Measurements from ENCODE around the gene USP48.

USP48 gene

GRCh38 chr1:21736011-21736410 is 46.9 kb downstream of the USP48 start:
- no peaks in the 10 kb centered on the region for H3K9me3 ChIP-seq (ENCODE audit: insufficient read depth, low read depth, low read length)
- H2AFZ ChIP-seq (ENCODE audit: low read length) = no peak overlapping the region
- H3F3A ChIP-seq (ENCODE audit: low read depth) = no peaks in the 10 kb centered on the region
- H3K36me3 ChIP-seq (ENCODE audit: insufficient read depth, low read length) = peaks cover 64% of the 10 kb centered on the region; the same call in 1 of the 2 replicates
- no peaks in the 10 kb centered on the region for H4K20me1 ChIP-seq (ENCODE audit: insufficient read depth, low read length, poor library complexity, severe bottlenecking)
- H3K9me2 ChIP-seq (replicated peaks; ENCODE audit: low read depth, low read length) = no peaks in the 10 kb centered on the region
- no peak overlapping the region for H3K4me3 ChIP-seq (ENCODE audit: low read length, poor library complexity, severe bottlenecking)
- H3K9ac ChIP-seq (ENCODE audit: low read depth, low read length, poor library complexity, severe bottlenecking) = no peak overlapping the region
- no peaks in the 10 kb centered on the region for H3K27me3 ChIP-seq (ENCODE audit: insufficient read depth, low read length, poor library complexity, severe bottlenecking)
- TF ChIP-seq CTCF (conservative IDR thresholded peaks at IDR 0.05; ENCODE audit: low read length) (no peak), EZH2phosphoT487 (IDR thresholded peaks at IDR 0.05; ENCODE audit: borderline replicate concordance) (no peak)
- H3K79me2 ChIP-seq (ENCODE audit: insufficient read depth, low read length) = no peaks in the 10 kb centered on the region
- H3K4me2 ChIP-seq (ENCODE audit: low read depth, low read length, poor library complexity, severe bottlenecking) = no peak overlapping the region
- no peaks in the 10 kb centered on the region for H3K4me1 ChIP-seq (ENCODE audit: insufficient read depth, low read length, poor library complexity, severe bottlenecking)

GRCh38 chr1:21734526-21734925 is 48.4 kb downstream of the USP48 start:
- TF ChIP-seq EZH2phosphoT487 (IDR thresholded peaks at IDR 0.05; ENCODE audit: borderline replicate concordance) (no peak), CTCF (conservative IDR thresholded peaks at IDR 0.05; ENCODE audit: low read length) (no peak)

GRCh38 chr1:21732664-21733063 is 50.3 kb downstream of the USP48 start:
- H3K9ac ChIP-seq (ENCODE audit: low read depth, low read length, poor library complexity, severe bottlenecking) = no peak overlapping the region
- no peak overlapping the region for H2AFZ ChIP-seq (ENCODE audit: low read length)
- TF ChIP-seq CTCF (conservative IDR thresholded peaks at IDR 0.05; ENCODE audit: low read length) (no peak), EZH2phosphoT487 (IDR thresholded peaks at IDR 0.05; ENCODE audit: borderline replicate concordance) (no peak)
- peaks cover 76% of the 10 kb centered on the region for H3K36me3 ChIP-seq (ENCODE audit: insufficient read depth, low read length)
- no peaks in the 10 kb centered on the region for H4K20me1 ChIP-seq (ENCODE audit: insufficient read depth, low read length, poor library complexity, severe bottlenecking)
- no peaks in the 10 kb centered on the region for H3K9me3 ChIP-seq (ENCODE audit: insufficient read depth, low read depth, low read length)
- H3K4me1 ChIP-seq (ENCODE audit: insufficient read depth, low read length, poor library complexity, severe bottlenecking) = no peaks in the 10 kb centered on the region
- no peaks in the 10 kb centered on the region for H3F3A ChIP-seq (ENCODE audit: low read depth)
- no peak overlapping the region for H3K4me3 ChIP-seq (ENCODE audit: low read length, poor library complexity, severe bottlenecking)
- no peaks in the 10 kb centered on the region for H3K9me2 ChIP-seq (replicated peaks; ENCODE audit: low read depth, low read length)
- H3K4me2 ChIP-seq (ENCODE audit: low read depth, low read length, poor library complexity, severe bottlenecking) = no peak overlapping the region
- H3K27me3 ChIP-seq (ENCODE audit: insufficient read depth, low read length, poor library complexity, severe bottlenecking) = no peaks in the 10 kb centered on the region
- no peaks in the 10 kb centered on the region for H3K79me2 ChIP-seq (ENCODE audit: insufficient read depth, low read length)

More at GRCh38 chr1:21734526-21734925, 48.4 kb downstream of the USP48 start:
- H3K79me2 ChIP-seq (ENCODE audit: insufficient read depth, low read length) = no peaks in the 10 kb centered on the region
- H2AFZ ChIP-seq (ENCODE audit: low read length) = no peak overlapping the region
- no peaks in the 10 kb centered on the region for H3F3A ChIP-seq (ENCODE audit: low read depth)
- peaks cover 61% of the 10 kb centered on the region; the same call in 1 of the 2 replicates for H3K36me3 ChIP-seq (ENCODE audit: insufficient read depth, low read length)
- no peaks in the 10 kb centered on the region for H3K9me2 ChIP-seq (replicated peaks; ENCODE audit: low read depth, low read length)
- no peaks in the 10 kb centered on the region for H3K27me3 ChIP-seq (ENCODE audit: insufficient read depth, low read length, poor library complexity, severe bottlenecking)
- H3K4me2 ChIP-seq (ENCODE audit: low read depth, low read length, poor library complexity, severe bottlenecking) = no peak overlapping the region
- no peaks in the 10 kb centered on the region for H3K4me1 ChIP-seq (ENCODE audit: insufficient read depth, low read length, poor library complexity, severe bottlenecking)
- no peaks in the 10 kb centered on the region for H3K9me3 ChIP-seq (ENCODE audit: insufficient read depth, low read depth, low read length)
- no peak overlapping the region for H3K9ac ChIP-seq (ENCODE audit: low read depth, low read length, poor library complexity, severe bottlenecking)
- H4K20me1 ChIP-seq (ENCODE audit: insufficient read depth, low read length, poor library complexity, severe bottlenecking) = no peaks in the 10 kb centered on the region
- H3K4me3 ChIP-seq (ENCODE audit: low read length, poor library complexity, severe bottlenecking) = no peak overlapping the region
